UCSD-AML1 (cell line): ENCODE data around the gene CHST8.

Source experiments
- DNase-seq: peaks from one replicate; lab custom pipeline; 2025; ENCODE audit not compliant: unreplicated experiment; lab: John Stamatoyannopoulos, UW

The CHST8 gene

GRCh38 chr19:33706631-33707030, 84.9 kb downstream of the CHST8 start:
- no peak for DNase-seq

- no peak for DNase-seq
Observed at GRCh38 chr19:33712268-33712667, 90.5 kb downstream of the CHST8 start.

- DNase-seq = no peak
Observed at GRCh38 chr19:33713194-33713593, 91.4 kb downstream of the CHST8 start.

GRCh38 chr19:33714149-33714548, 92.4 kb downstream of the CHST8 start:
- no peak for DNase-seq

- DNase-seq = no peak
Observed at GRCh38 chr19:33715462-33715861, 93.7 kb downstream of the CHST8 start.

- no peak for DNase-seq
Observed at GRCh38 chr19:33717878-33718277, 96.1 kb downstream of the CHST8 start.

GRCh38 chr19:33718651-33719254, 97.0 kb downstream of the CHST8 start:
- DNase-seq = no peak

- no peak for DNase-seq
Observed at GRCh38 chr19:33719366-33720154, 97.8 kb downstream of the CHST8 start.

- no peak for DNase-seq
Observed at GRCh38 chr19:33720155-33720493, 98.4 kb downstream of the CHST8 start.

GRCh38 chr19:33720691-33721682, 99.2 kb downstream of the CHST8 start:
- DNase-seq = no peak

- no peak for DNase-seq
Observed at GRCh38 chr19:33721735-33722297, 100.1 kb downstream of the CHST8 start.

GRCh38 chr19:33722456-33723239, 100.9 kb downstream of the CHST8 start:
- DNase-seq = no peak

GRCh38 chr19:33723512-33723911, 101.8 kb downstream of the CHST8 start:
- DNase-seq = no peak

GRCh38 chr19:33724021-33724720, 102.4 kb downstream of the CHST8 start:
- no peak for DNase-seq

- DNase-seq = no peak
Observed at GRCh38 chr19:33724721-33725060, 102.9 kb downstream of the CHST8 start.

- no peak for DNase-seq
Observed at GRCh38 chr19:33725567-33725966, 103.8 kb downstream of the CHST8 start.

- DNase-seq = no peak
Observed at GRCh38 chr19:33726756-33727155, 105.0 kb downstream of the CHST8 start.

GRCh38 chr19:33727331-33727998, 105.7 kb downstream of the CHST8 start:
- no peak for DNase-seq

GRCh38 chr19:33728141-33728540, 106.4 kb downstream of the CHST8 start:
- no peak for DNase-seq
